HG02943 (cell line): Measurements from ENCODE around the gene FHIP1B.
"Not testable (repeated sequence)": the region's sequence is repeated elsewhere in the genome, so short reads cannot be mapped to it uniquely, and the experiment has no call there.

Source experiments
- ATAC-seq: cut with Tn5 transposase; IDR thresholded peaks from one replicate; pipeline ENCODE4 v1.9.1; 2021; ENCODE audit warnings: mild to moderate bottlenecking, low read depth, moderate library complexity; ENCODE audit not compliant: unreplicated experiment

FHIP1B gene

GRCh38 chr11:6234387-6235107 lies at the start of gene FHIP1B:
TSS of gene FHIP1B (minus strand) at chr11:6234636. CDS start at chr11:6224516, 10,120 bp downstream.
- peak; percentile 93 for ATAC-seq

- no peak for ATAC-seq
These were observed 49.1 kb upstream of the FHIP1B start for GRCh38 chr11:6283453-6284023.

- not testable (repeated sequence) for ATAC-seq
These were observed 46.4 kb upstream of the FHIP1B start for GRCh38 chr11:6280809-6281208.

- ATAC-seq, result no peak
These were observed 38.8 kb upstream of the FHIP1B start for GRCh38 chr11:6273188-6273587.

- ATAC-seq, result no peak
These were observed 37.2 kb upstream of the FHIP1B start for GRCh38 chr11:6271598-6271997.

GRCh38 chr11:6270584-6271246 lies 36.3 kb upstream of the FHIP1B start:
- no peak for ATAC-seq

- no peak for ATAC-seq
These were observed 35.6 kb upstream of the FHIP1B start for GRCh38 chr11:6269994-6270393.

- ATAC-seq, result no peak
These were observed 34.4 kb upstream of the FHIP1B start for GRCh38 chr11:6268820-6269219.

- no peak for ATAC-seq
These were observed 29.2 kb upstream of the FHIP1B start for GRCh38 chr11:6263662-6264061.

GRCh38 chr11:6260207-6260726 lies 25.8 kb upstream of the FHIP1B start:
- ATAC-seq, result no peak

GRCh38 chr11:6258571-6259081 lies 24.2 kb upstream of the FHIP1B start:
- no peak for ATAC-seq

- ATAC-seq, result no peak
These were observed 23.7 kb upstream of the FHIP1B start for GRCh38 chr11:6258141-6258540.

GRCh38 chr11:6253197-6253596 lies 18.8 kb upstream of the FHIP1B start:
- ATAC-seq, result no peak

- ATAC-seq, result no peak
These were observed 17.6 kb upstream of the FHIP1B start for GRCh38 chr11:6251990-6252473.

- peak; percentile 75 for ATAC-seq
These were observed 16.8 kb upstream of the FHIP1B start for GRCh38 chr11:6251120-6251733.

GRCh38 chr11:6249770-6250555 lies 15.5 kb upstream of the FHIP1B start:
- ATAC-seq, result no peak

- not testable (repeated sequence) for ATAC-seq
These were observed 14.5 kb upstream of the FHIP1B start for GRCh38 chr11:6248897-6249296.

- no peak for ATAC-seq
These were observed 13.8 kb upstream of the FHIP1B start for GRCh38 chr11:6248248-6248647.

GRCh38 chr11:6245536-6245935 lies 11.1 kb upstream of the FHIP1B start:
- no peak for ATAC-seq

GRCh38 chr11:6241316-6241715 lies 6.9 kb upstream of the FHIP1B start:
- no peak for ATAC-seq
